Measurements from ENCODE around the gene AKIRIN2. TPM values are rescaled to one million over a fixed set of nuclear protein-coding genes. Genes with fewer than 3 reads are reported as not detected.

Gene AKIRIN2
- total RNA-seq, 4 donors from 2014 or later, result 18.8 to 29.5 (median 24.2) TPM

DNA sequence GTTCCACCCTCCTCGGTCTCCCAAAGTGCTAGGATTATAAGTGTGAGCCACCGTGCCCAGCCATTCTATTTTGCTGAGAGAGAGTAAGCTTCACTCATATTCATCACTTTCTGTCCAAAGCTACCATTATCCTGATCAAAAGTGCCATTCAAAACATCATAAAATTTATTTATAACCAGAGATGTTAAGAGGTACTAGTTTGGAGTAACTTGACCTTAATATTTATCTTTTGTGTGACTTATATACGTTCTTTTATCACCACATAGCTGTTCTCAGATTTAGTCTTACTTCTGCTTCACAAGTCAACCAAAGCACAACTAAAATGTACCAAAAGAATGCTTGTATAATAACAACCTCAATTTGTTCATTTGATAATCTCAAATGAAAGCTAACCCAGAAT is 18.1 kb downstream of the AKIRIN2 start:
- Histone ChIP-seq H3K9me3 (no peaks in the 10 kb centered on the region), H3K4me3 (no peak overlapping the region), H3K36me3 (peaks cover 0 to 11% (median 0%) of the 10 kb centered on the region in 3 donors), H3K4me1 (peaks cover 0 to 56% (median 11%) of the 10 kb centered on the region in 4 donors), H3K27ac (no peak overlapping the region), H3K27me3 (no peaks in the 10 kb centered on the region)
- WGBS, 2 donors, result 80 to 88% methylated on average over 3 of the region's 3 CpGs
- TF ChIP-seq, protein P1, sequence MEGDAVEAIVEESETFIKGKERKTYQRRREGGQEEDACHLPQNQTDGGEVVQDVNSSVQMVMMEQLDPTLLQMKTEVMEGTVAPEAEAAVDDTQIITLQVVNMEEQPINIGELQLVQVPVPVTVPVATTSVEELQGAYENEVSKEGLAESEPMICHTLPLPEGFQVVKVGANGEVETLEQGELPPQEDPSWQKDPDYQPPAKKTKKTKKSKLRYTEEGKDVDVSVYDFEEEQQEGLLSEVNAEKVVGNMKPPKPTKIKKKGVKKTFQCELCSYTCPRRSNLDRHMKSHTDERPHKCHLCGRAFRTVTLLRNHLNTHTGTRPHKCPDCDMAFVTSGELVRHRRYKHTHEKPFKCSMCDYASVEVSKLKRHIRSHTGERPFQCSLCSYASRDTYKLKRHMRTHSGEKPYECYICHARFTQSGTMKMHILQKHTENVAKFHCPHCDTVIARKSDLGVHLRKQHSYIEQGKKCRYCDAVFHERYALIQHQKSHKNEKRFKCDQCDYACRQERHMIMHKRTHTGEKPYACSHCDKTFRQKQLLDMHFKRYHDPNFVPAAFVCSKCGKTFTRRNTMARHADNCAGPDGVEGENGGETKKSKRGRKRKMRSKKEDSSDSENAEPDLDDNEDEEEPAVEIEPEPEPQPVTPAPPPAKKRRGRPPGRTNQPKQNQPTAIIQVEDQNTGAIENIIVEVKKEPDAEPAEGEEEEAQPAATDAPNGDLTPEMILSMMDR (IDR thresholded peaks at IDR 0.05), result no peak
- TF ChIP-seq EP300 (IDR thresholded peaks at IDR 0.05) (no peak), POLR2A (IDR thresholded peaks at IDR 0.05) (no peak)
- DNase-seq (ENCODE audit: low spot score in 2 of 2), result no peak

DNA sequence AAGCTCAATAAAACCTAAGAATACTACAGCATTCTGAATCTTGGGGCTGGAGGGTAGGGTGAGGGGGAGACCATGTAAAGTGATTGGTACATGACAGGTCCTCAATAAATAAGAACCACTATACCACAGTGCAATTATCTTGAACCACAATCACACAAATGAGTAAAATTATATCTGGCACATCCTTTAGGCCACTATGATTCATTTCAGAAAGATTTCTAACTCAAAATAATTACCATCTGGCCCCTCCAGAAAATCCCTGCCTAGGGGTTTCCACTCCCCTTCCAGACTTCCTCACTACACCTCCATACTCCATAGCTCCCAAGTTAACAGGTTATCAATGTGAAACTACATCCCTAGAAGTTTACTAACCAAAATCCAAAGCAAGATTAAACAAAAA is 19.7 kb downstream of the AKIRIN2 start:
- Histone ChIP-seq H3K27ac (no peak overlapping the region), H3K36me3 (peaks cover 0 to 27% (median 0%) of the 10 kb centered on the region in 3 donors), H3K9me3 (no peaks in the 10 kb centered on the region), H3K4me3 (no peak overlapping the region), H3K27me3 (no peaks in the 10 kb centered on the region), H3K4me1 (peaks cover 0 to 40% (median 11%) of the 10 kb centered on the region in 4 donors)
- DNase-seq (ENCODE audit: low spot score in 2 of 2), result no peak
- TF ChIP-seq, protein P1 (IDR thresholded peaks at IDR 0.05), result no peak
- TF ChIP-seq POLR2A (IDR thresholded peaks at IDR 0.05), result no peak
- TF ChIP-seq EP300 (IDR thresholded peaks at IDR 0.05), result no peak

DNA sequence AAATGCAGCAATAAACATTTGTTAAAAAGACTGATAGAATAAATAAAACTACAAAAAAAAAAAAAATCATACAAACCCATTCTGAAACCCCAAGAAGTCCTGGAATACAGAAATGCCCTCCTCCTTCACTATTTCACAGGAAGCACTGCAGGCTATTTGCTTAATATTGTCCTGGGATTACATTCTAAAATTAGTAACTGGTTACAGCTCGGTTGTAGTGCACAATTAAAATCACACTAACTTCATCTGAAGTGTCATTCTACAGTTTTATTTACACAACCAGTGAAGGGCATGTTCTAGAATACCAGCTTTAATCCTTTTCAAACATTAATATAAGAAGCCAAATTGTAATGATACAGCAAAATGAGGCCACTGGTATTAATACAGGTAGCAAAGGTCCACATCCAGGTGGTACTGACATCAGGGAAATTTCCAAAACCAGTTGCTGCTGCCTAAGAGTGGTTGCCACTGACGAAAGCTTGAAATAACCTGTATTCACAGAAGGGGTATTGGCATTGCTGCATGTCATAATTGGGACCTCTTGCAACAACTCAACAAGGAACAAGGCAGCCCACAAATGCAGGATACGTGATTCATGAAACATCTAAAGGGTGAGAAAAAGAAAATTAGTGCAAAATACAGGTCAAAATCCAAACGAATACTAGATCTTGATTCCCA is 26.9 kb downstream of the AKIRIN2 start:
- DNase-seq (ENCODE audit: low spot score in 2 of 2), result no peak
- Histone ChIP-seq H3K27me3 (no peaks in the 10 kb centered on the region), H3K9me3 (no peaks in the 10 kb centered on the region), H3K27ac (no peak overlapping the region), H3K36me3 (peaks cover 0 to 82% (median 11%) of the 10 kb centered on the region in 3 donors), H3K4me1 (peaks cover 0 to 9% (median 0%) of the 10 kb centered on the region in 4 donors), H3K4me3 (no peak overlapping the region)
- WGBS, 2 donors, result 56 to 64% methylated on average over 4 of the region's 4 CpGs
- no peak for TF ChIP-seq EP300 (IDR thresholded peaks at IDR 0.05)
- TF ChIP-seq, protein P1 (IDR thresholded peaks at IDR 0.05), result no peak
- TF ChIP-seq POLR2A (IDR thresholded peaks at IDR 0.05), result no peak

DNA sequence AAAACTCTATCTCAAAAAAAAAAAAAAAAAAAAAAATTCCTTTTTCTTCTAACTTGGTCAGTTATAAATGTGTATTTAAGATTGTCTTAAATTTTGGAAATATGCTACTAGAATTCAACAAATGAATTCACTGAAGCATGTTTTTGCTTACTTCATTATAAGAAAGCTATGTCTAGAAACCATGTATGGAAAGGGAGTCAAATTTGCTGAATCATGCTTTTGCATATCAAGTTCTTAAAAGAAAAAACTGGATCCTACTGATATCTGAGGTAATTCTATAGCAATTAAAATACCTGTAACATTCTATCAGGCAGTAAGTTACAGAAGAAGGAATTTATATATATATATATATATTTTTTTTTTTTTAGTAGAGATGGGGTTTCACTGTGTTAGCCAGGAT is 27.7 kb downstream of the AKIRIN2 start:
- H3K36me3 ChIP-seq, result peaks cover 0 to 89% (median 11%) of the 10 kb centered on the region in 3 donors
- peaks cover 0 to 9% (median 0%) of the 10 kb centered on the region in 4 donors for H3K4me1 ChIP-seq
- no peak for DNase-seq (ENCODE audit: low spot score in 2 of 2)
- TF ChIP-seq EP300 (IDR thresholded peaks at IDR 0.05) (no peak), POLR2A (IDR thresholded peaks at IDR 0.05) (no peak)
- TF ChIP-seq, protein P1 (IDR thresholded peaks at IDR 0.05), result no peak
- H3K27ac ChIP-seq, result no peak overlapping the region
- no peak overlapping the region for H3K4me3 ChIP-seq
- no peaks in the 10 kb centered on the region for H3K27me3 ChIP-seq
- no peaks in the 10 kb centered on the region for H3K9me3 ChIP-seq

DNA sequence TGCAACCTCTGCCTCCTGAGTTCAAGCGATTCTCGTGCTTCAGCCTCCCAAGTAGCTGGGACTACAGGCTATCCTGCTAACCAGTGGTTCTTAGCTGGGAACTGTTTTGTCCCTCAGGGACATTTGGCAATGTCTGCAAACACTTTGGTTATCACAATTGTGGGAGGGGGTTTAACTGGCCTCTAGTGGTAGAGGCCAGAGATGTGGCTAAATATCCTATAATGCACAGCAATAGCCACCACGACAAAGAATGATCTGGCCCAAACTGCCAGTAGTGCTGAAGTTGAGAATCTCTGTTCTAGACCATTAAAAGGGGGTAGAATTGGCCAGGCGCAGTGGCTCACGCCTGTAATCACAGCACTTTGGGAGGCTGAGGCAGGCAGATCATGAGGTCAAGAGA is 28.8 kb downstream of the AKIRIN2 start:
- DNase-seq (ENCODE audit: low spot score in 2 of 2), result no peak
- no peak overlapping the region for H3K27ac ChIP-seq
- H3K4me3 ChIP-seq, result no peak overlapping the region
- no peaks in the 10 kb centered on the region for H3K27me3 ChIP-seq
- H3K4me1 ChIP-seq, result peaks cover 0 to 9% (median 0%) of the 10 kb centered on the region in 4 donors
- peaks cover 0 to 88% (median 11%) of the 10 kb centered on the region in 3 donors for H3K36me3 ChIP-seq
- TF ChIP-seq EP300 (IDR thresholded peaks at IDR 0.05) (no peak), POLR2A (IDR thresholded peaks at IDR 0.05) (no peak)
- TF ChIP-seq, protein P1 (IDR thresholded peaks at IDR 0.05), result no peak
- 92 to 99% methylated on average over 5 of the region's 5 CpGs for WGBS, 2 donors
- H3K9me3 ChIP-seq, result no peaks in the 10 kb centered on the region
